Measurements from ENCODE around the gene GZMB. TPM values are rescaled to one million over a fixed set of nuclear protein-coding genes. Genes with fewer than 3 reads are reported as not detected.
"Not testable (repeated sequence)": the region's sequence is repeated elsewhere in the genome, so short reads cannot be mapped to it uniquely, and the experiment has no call there.

The GZMB gene
- total and polyA plus RNA-seq, 2 experiments from 2014 or later = not detected

DNA sequence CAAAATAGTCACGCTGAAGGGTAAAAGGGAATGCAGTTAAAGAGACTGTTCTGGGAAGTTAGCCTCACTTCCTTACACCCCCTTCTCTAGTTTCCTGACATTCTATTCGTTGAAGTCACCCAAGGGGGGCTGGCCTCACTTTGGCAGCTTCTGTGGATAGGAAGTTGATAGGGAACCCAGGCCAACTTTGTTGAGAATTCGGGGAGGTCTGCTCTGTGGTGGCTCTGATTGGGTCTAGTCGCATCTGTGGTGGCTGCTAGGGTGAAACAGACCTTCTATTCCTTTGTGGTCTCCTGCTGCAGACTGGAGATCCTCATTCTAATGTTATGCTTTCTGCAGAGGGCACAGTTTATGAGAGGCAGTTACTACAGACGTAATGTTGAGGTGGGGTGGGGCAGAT lies 28.8 kb upstream of the GZMB start:
- no peaks in the 10 kb centered on the region for H4K20me1 ChIP-seq (ENCODE audit: insufficient read depth, poor library complexity, severe bottlenecking)
- no peaks in the 10 kb centered on the region for H3K9me3 ChIP-seq (ENCODE audit: low read depth)
- H3K4me3 ChIP-seq = no peak overlapping the region
- H3K4me1 ChIP-seq (ENCODE audit: insufficient read depth) = no peaks in the 10 kb centered on the region
- H3K9me2 ChIP-seq (replicated peaks; ENCODE audit: insufficient read depth) = no peaks in the 10 kb centered on the region
- no peak overlapping the region for H3K4me2 ChIP-seq
- H3K79me2 ChIP-seq = no peaks in the 10 kb centered on the region
- 68% methylated on average over 5 of the region's 5 CpGs for WGBS (ENCODE audit: low lambda C conversion rate, missing lambda C conversion rate)
- no peak overlapping the region for H3K27ac ChIP-seq
- TF ChIP-seq EZH2 (IDR thresholded peaks at IDR 0.05; ENCODE audit: borderline replicate concordance) (no peak), EZH2phosphoT487 (IDR thresholded peaks at IDR 0.05; ENCODE audit: low read depth, severe bottlenecking, unreplicated experiment) (no peak), CTCF (IDR thresholded peaks at IDR 0.05; ENCODE audit: poor library complexity) (no peak)
- no peak for DNase-seq (ENCODE audit: low spot score)
- H2AFZ ChIP-seq = no peak overlapping the region
- no peaks in the 10 kb centered on the region for H3K36me3 ChIP-seq (replicated peaks; ENCODE audit: insufficient read depth, low read depth)
- no peaks in the 10 kb centered on the region for H3K27me3 ChIP-seq

GRCh38 chr14:24659916-24660570 lies 26.1 kb upstream of the GZMB start:
- Histone ChIP-seq H3K9me2 (replicated peaks; ENCODE audit: insufficient read depth) (no peaks in the 10 kb centered on the region), H3K27ac (no peak overlapping the region), H3K4me1 (ENCODE audit: insufficient read depth) (no peaks in the 10 kb centered on the region), H3K4me2 (no peak overlapping the region), H3K36me3 (replicated peaks; ENCODE audit: insufficient read depth, low read depth) (no peaks in the 10 kb centered on the region), H3K4me3 (no peak overlapping the region), H4K20me1 (ENCODE audit: insufficient read depth, poor library complexity, severe bottlenecking) (no peaks in the 10 kb centered on the region), H3K9me3 (ENCODE audit: low read depth) (no peaks in the 10 kb centered on the region), H3K27me3 (no peaks in the 10 kb centered on the region), H3K79me2 (no peaks in the 10 kb centered on the region), H2AFZ (no peak overlapping the region)
- 78% methylated on average over 9 of the region's 9 CpGs for WGBS (ENCODE audit: low lambda C conversion rate, missing lambda C conversion rate)
- DNase-seq (ENCODE audit: low spot score) = no peak
- no peak for TF ChIP-seq EZH2 (IDR thresholded peaks at IDR 0.05; ENCODE audit: borderline replicate concordance)
- no peak for TF ChIP-seq CTCF (IDR thresholded peaks at IDR 0.05; ENCODE audit: poor library complexity)
- TF ChIP-seq EZH2phosphoT487 (IDR thresholded peaks at IDR 0.05; ENCODE audit: low read depth, severe bottlenecking, unreplicated experiment) = no peak

- not testable (repeated sequence) for H3K4me1 ChIP-seq (ENCODE audit: insufficient read depth); H3K79me2 ChIP-seq; H3K4me2 ChIP-seq; H3K9me2 ChIP-seq (replicated peaks; ENCODE audit: insufficient read depth); H3K4me3 ChIP-seq; H3K27me3 ChIP-seq; H3K36me3 ChIP-seq (replicated peaks; ENCODE audit: insufficient read depth, low read depth); H3K9me3 ChIP-seq (ENCODE audit: low read depth); DNase-seq (ENCODE audit: low spot score); H3K27ac ChIP-seq; H2AFZ ChIP-seq; H4K20me1 ChIP-seq (ENCODE audit: insufficient read depth, poor library complexity, severe bottlenecking)
- WGBS (ENCODE audit: low lambda C conversion rate, missing lambda C conversion rate) = 29% methylated on average over 1 of the region's 1 CpG
These were observed 14.4 kb upstream of the GZMB start for GRCh38 chr14:24648361-24648760.

GRCh38 chr14:24639905-24640304 lies 5.9 kb upstream of the GZMB start:
- Histone ChIP-seq H3K9me2 (replicated peaks; ENCODE audit: insufficient read depth) (no peaks in the 10 kb centered on the region), H3K36me3 (replicated peaks; ENCODE audit: insufficient read depth, low read depth) (no peaks in the 10 kb centered on the region), H3K4me2 (no peak overlapping the region), H2AFZ (no peak overlapping the region), H3K27me3 (no peaks in the 10 kb centered on the region), H3K27ac (no peak overlapping the region), H3K4me3 (no peak overlapping the region), H4K20me1 (ENCODE audit: insufficient read depth, poor library complexity, severe bottlenecking) (no peaks in the 10 kb centered on the region), H3K9me3 (ENCODE audit: low read depth) (no peaks in the 10 kb centered on the region), H3K4me1 (ENCODE audit: insufficient read depth) (no peaks in the 10 kb centered on the region), H3K79me2 (no peaks in the 10 kb centered on the region)
- DNase-seq (ENCODE audit: low spot score) = no peak
- TF ChIP-seq CTCF (IDR thresholded peaks at IDR 0.05; ENCODE audit: poor library complexity) (no peak), EZH2phosphoT487 (IDR thresholded peaks at IDR 0.05; ENCODE audit: low read depth, severe bottlenecking, unreplicated experiment) (no peak), EZH2 (IDR thresholded peaks at IDR 0.05; ENCODE audit: borderline replicate concordance) (no peak)
- WGBS (ENCODE audit: low lambda C conversion rate, missing lambda C conversion rate) = 66% methylated on average over 3 of the region's 3 CpGs

Measured in hepatocyte (in vitro differentiated cells).